ENCODE data around the gene WDR4. TPM values are rescaled to one million over a fixed set of nuclear protein-coding genes. Genes with fewer than 3 reads are reported as not detected.

The WDR4 gene
- total and polyA plus RNA-seq, 2 of the 13 experiments (the other 11 are each of a cell fraction or from before 2014, with no cell fraction given) = 11.3 to 14.4 TPM

- TF ChIP-seq AHDC1 (CRISPR knock-in tag; IDR thresholded peaks at IDR 0.05; ENCODE audit: borderline replicate concordance) = no peak
- peak; percentile 97 for TF ChIP-seq ZNF598 (CRISPR knock-in tag; IDR thresholded peaks at IDR 0.05; ENCODE audit: borderline replicate concordance)
- TF ChIP-seq ZBTB49 (CRISPR knock-in tag; IDR thresholded peaks at IDR 0.05; ENCODE audit: borderline replicate concordance) = no peak
- TF ChIP-seq GLI4 (CRISPR knock-in tag; IDR thresholded peaks at IDR 0.05; ENCODE audit: borderline replicate concordance) = no peak
- 0 out of 2 replicates have a peak, but pooled peaks have one; percentile 23 for TF ChIP-seq ZNF800 (CRISPR knock-in tag; IDR thresholded peaks at IDR 0.05)
- TF ChIP-seq GABPB1 (CRISPR knock-in tag; IDR thresholded peaks at IDR 0.05) = peak; percentile 78
- TF ChIP-seq IRF9 (CRISPR knock-in tag; IDR thresholded peaks at IDR 0.05; ENCODE audit: borderline replicate concordance) = peak; percentile 90
- TF ChIP-seq, protein P1, sequence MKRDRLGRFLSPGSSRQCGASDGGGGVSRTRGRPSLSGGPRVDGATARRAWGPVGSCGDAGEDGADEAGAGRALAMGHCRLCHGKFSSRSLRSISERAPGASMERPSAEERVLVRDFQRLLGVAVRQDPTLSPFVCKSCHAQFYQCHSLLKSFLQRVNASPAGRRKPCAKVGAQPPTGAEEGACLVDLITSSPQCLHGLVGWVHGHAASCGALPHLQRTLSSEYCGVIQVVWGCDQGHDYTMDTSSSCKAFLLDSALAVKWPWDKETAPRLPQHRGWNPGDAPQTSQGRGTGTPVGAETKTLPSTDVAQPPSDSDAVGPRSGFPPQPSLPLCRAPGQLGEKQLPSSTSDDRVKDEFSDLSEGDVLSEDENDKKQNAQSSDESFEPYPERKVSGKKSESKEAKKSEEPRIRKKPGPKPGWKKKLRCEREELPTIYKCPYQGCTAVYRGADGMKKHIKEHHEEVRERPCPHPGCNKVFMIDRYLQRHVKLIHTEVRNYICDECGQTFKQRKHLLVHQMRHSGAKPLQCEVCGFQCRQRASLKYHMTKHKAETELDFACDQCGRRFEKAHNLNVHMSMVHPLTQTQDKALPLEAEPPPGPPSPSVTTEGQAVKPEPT (CRISPR knock-in tag; IDR thresholded peaks at IDR 0.05; ENCODE audit: low read depth) = 0 out of 2 replicates have a peak, but pooled peaks have one; percentile 62
- TF ChIP-seq TARDBP (CRISPR knock-in tag; IDR thresholded peaks at IDR 0.05) = no peak
- TF ChIP-seq ZNF484 (CRISPR knock-in tag; IDR thresholded peaks at IDR 0.05; ENCODE audit: borderline replicate concordance, low read depth) = peak; percentile 82; the same call in 1 of the 2 replicates
- 0 out of 2 replicates have a peak, but pooled peaks have one; percentile 40 for TF ChIP-seq ZNF792 (CRISPR knock-in tag; IDR thresholded peaks at IDR 0.05)
- no peak for TF ChIP-seq KLF12 (CRISPR knock-in tag; IDR thresholded peaks at IDR 0.05; ENCODE audit: borderline replicate concordance)
- 0 out of 2 replicates have a peak, but pooled peaks have one; percentile 12 for TF ChIP-seq KDM5A (IDR thresholded peaks at IDR 0.05; ENCODE audit: borderline replicate concordance, low read length)
Measured at GRCh38 chr21:42892931-42893755, 13.8 kb upstream of the WDR4 start, which contains the start of gene NDUFV3 (continued).

Data from HepG2 (cell line).